Body of pancreas (tissue), 4 donors: Measurements from ENCODE around the gene SLC16A10. TPM values are rescaled to one million over a fixed set of nuclear protein-coding genes. Genes with fewer than 3 reads are reported as not detected.

Experiments
- ATAC-seq: fragments of 150-250 bp; one replicate; pipeline ENCODE4 v1.9.1; 2016
- DNase-seq, 4 donors: peaks; one replicate each; pipeline ENCODE4 v3.0.0-alpha.2; 2019
- H3K27ac ChIP-seq, 4 donors: fragments of 200-600 bp; sonication (generic); 1 replicate in 3 of 4; 2 replicates in 1 of 4; pipeline versions ENCODE4 v1.5.1 to v1.6.1; 2016 to 2019; ENCODE audit warnings: mild to moderate bottlenecking in 1 of 4, mixed read lengths in 1 of 4, moderate library complexity in 1 of 4
- H3K27me3 ChIP-seq, 2 donors: fragments of 200-600 bp; sonication (generic); one replicate each; pipeline ENCODE4 v1.6.0; 2016; ENCODE audit warnings: mild to moderate bottlenecking in 1 of 2
- H3K36me3 ChIP-seq, 2 donors: fragments of 200-600 bp; sonication (generic); replicated peaks in 1 of 2; 2 replicates each; pipeline ENCODE4 v1.5.1; 2016; ENCODE audit warnings: low read depth in 2 of 2; ENCODE audit not compliant: insufficient read depth in 1 of 2
- H3K4me1 ChIP-seq: fragments of 200-600 bp; sonication (generic); one replicate; pipeline ENCODE4 v1.6.0; 2016
- H3K4me3 ChIP-seq, 2 donors: fragments of 200-600 bp; sonication (generic); 1 replicate in 1 of 2; 2 replicates in 1 of 2; pipeline ENCODE4 v1.5.1; 2016 to 2019
- H3K9me3 ChIP-seq, 3 donors: fragments of 200-600 bp; sonication (generic); 1 replicate in 2 of 3; 2 replicates in 1 of 3; pipeline ENCODE4 v1.5.1; 2016
- CTCF ChIP-seq, 7 experiments: fragments of 450-650 bp in 4 of 7; fragments of 200-600 bp in 3 of 7; sonication (generic) in 3 of 7; IDR thresholded peaks; one replicate each; pipeline ENCODE4 v1.5.1; 2016 to 2019; ENCODE audit warnings: antibody characterized with exemption in 7 of 7
- POLR2A ChIP-seq, 3 donors: fragments of 450-650 bp; IDR thresholded peaks; one replicate each; pipeline ENCODE4 v1.6.1; 2016; ENCODE audit warnings: antibody characterized with exemption in 3 of 3, mild to moderate bottlenecking in 2 of 3
- WGBS, 2 donors: methylation state at CpG; one replicate each; pipeline ENCODE4 v1.1.5; 2017; 5-methylcytosine and 5-hydroxymethylcytosine counted together
- intact Hi-C: fragments of 100-400 bp; cut with DNase I; formaldehyde crosslinking; loops from one replicate; pipeline ENCODE4 v1.15.1; 2023
- total RNA-seq, 2 donors: library from RNA; depleted of rRNA; stranded (reverse); fragments of >200 nt; gene quantifications; one replicate each; pipeline ENCODE4 v1.1.0, GENCODE V29; 2016

SLC16A10 gene
- total RNA-seq, 2 donors from 2014 or later = 59.4 to 124 TPM

GRCh38 chr6:111276335-111276734 lies 189.0 kb downstream of the SLC16A10 start:
- 97 to 99% methylated on average over 1 to 2 of the region's 2 CpGs for WGBS, 2 donors

GRCh38 chr6:111276736-111277135 lies 189.4 kb downstream of the SLC16A10 start:
- ATAC-seq (no peak), DNase-seq (no peak)
- Histone ChIP-seq H3K27ac (no peak overlapping the region), H3K4me3 (no peak overlapping the region), H3K36me3 (peaks cover 0 to 13% of the 10 kb centered on the region in 2 donors), H3K9me3 (peaks cover 0 to 7% (median 3%) of the 10 kb centered on the region in 3 donors), H3K27me3 (no peaks in the 10 kb centered on the region), H3K4me1 (no peaks in the 10 kb centered on the region)
- WGBS, 2 donors = 87 to 90% methylated on average over 3 of the region's 3 CpGs
- intact Hi-C loops = no loop called here
- TF ChIP-seq CTCF (IDR thresholded peaks at IDR 0.05) (no peak), POLR2A (IDR thresholded peaks at IDR 0.05) (no peak)

More at GRCh38 chr6:111276335-111276734, 189.0 kb downstream of the SLC16A10 start:
- intact Hi-C loops = no loop called here
- H3K27me3 ChIP-seq = no peaks in the 10 kb centered on the region
- DNase-seq = no peak
- peaks cover 0 to 7% (median 3%) of the 10 kb centered on the region in 3 donors for H3K9me3 ChIP-seq
- H3K4me3 ChIP-seq = no peak overlapping the region
- no peak for ATAC-seq
- H3K4me1 ChIP-seq = no peaks in the 10 kb centered on the region
- TF ChIP-seq POLR2A (IDR thresholded peaks at IDR 0.05) = no peak
- TF ChIP-seq CTCF (IDR thresholded peaks at IDR 0.05) = no peak
- peaks cover 0 to 13% of the 10 kb centered on the region in 2 donors for H3K36me3 ChIP-seq
- no peak overlapping the region for H3K27ac ChIP-seq

- no peak overlapping the region for H3K4me3 ChIP-seq
- TF ChIP-seq CTCF (IDR thresholded peaks at IDR 0.05) (no peak), POLR2A (IDR thresholded peaks at IDR 0.05) (no peak)
- H3K9me3 ChIP-seq = peaks cover 0 to 7% (median 3%) of the 10 kb centered on the region in 3 donors
- no peak overlapping the region for H3K27ac ChIP-seq
- 86 to 96% methylated on average over 1 of the region's 1 CpG for WGBS, 2 donors
- no peaks in the 10 kb centered on the region for H3K27me3 ChIP-seq
- H3K4me1 ChIP-seq = no peaks in the 10 kb centered on the region
- peaks cover 0 to 13% of the 10 kb centered on the region in 2 donors for H3K36me3 ChIP-seq
- intact Hi-C loops = no loop called here
- DNase-seq = no peak
- no peak for ATAC-seq
Measured at GRCh38 chr6:111277819-111278218, 190.5 kb downstream of the SLC16A10 start.

- intact Hi-C loops = no loop called here
- no peak for ATAC-seq
- Histone ChIP-seq H3K36me3 (peaks cover 0 to 13% of the 10 kb centered on the region in 2 donors), H3K9me3 (peaks cover 0 to 7% (median 3%) of the 10 kb centered on the region in 3 donors), H3K4me1 (no peaks in the 10 kb centered on the region), H3K27me3 (no peaks in the 10 kb centered on the region), H3K4me3 (no peak overlapping the region), H3K27ac (no peak overlapping the region)
- DNase-seq = no peak
- TF ChIP-seq POLR2A (IDR thresholded peaks at IDR 0.05) = no peak
- TF ChIP-seq CTCF (IDR thresholded peaks at IDR 0.05) = no peak
- 74 to 90% methylated on average over 2 of the region's 2 CpGs for WGBS, 2 donors
Measured at GRCh38 chr6:111278731-111279130, 191.4 kb downstream of the SLC16A10 start.

GRCh38 chr6:111280445-111280955 lies 193.2 kb downstream of the SLC16A10 start:
- no peak for DNase-seq
- TF ChIP-seq CTCF (IDR thresholded peaks at IDR 0.05) (no peak), POLR2A (IDR thresholded peaks at IDR 0.05) (no peak)
- ATAC-seq = no peak
- Histone ChIP-seq H3K4me3 (no peak overlapping the region), H3K27me3 (no peaks in the 10 kb centered on the region), H3K27ac (no peak overlapping the region), H3K9me3 (no peaks in the 10 kb centered on the region), H3K36me3 (peaks cover 0 to 10% of the 10 kb centered on the region in 2 donors), H3K4me1 (no peaks in the 10 kb centered on the region)
- 93 to 94% methylated on average over 4 of the region's 4 CpGs for WGBS, 2 donors
- intact Hi-C loops = no loop called here
